Caco-2 (cell line): ENCODE measurements around the gene HOXA5. TPM values are rescaled to one million over a fixed set of nuclear protein-coding genes. Genes with fewer than 3 reads are reported as not detected.

Source experiments
- BruUV-seq: library from RNA; stranded (reverse); fragments of 400-500 nt; replicated peaks from 2 replicates; lab custom pipeline; 2021; lab: Mats Ljungman, UMichigan
- CTCF ChIA-PET: fragments of 300-600 bp; sonication (Branson Sonifier 250); formaldehyde crosslinking; loops from one replicate; lab custom pipeline; 2022; ENCODE audit warnings: antibody characterized with exemption; lab: Charles Lee
- POLR2A ChIA-PET: fragments of 300-600 bp; sonication (Branson Sonifier 250); formaldehyde crosslinking; loops from one replicate; lab custom pipeline; 2022; ENCODE audit warnings: antibody characterized with exemption; lab: Charles Lee
- DNase-seq, 2 experiments: peaks; one replicate each; pipeline versions ENCODE4 v3.0.0 to v3.0.0-alpha.2; 2020 to 2022
- H3K27me3 ChIP-seq: replicated peaks from 2 replicates; pipeline ENCODE4 v1.6.0; 2011; ENCODE audit warnings: low read length; ENCODE audit not compliant: control insufficient read depth, insufficient read depth
- H3K36me3 ChIP-seq: 2 replicates; pipeline ENCODE4 v1.5.1; 2011; ENCODE audit warnings: low read length; ENCODE audit not compliant: control insufficient read depth, insufficient read depth
- H3K4me1 ChIP-seq: fragments of 250-450 bp; sonication (Bioruptor Pico); 2 replicates; pipeline ENCODE4 v1.5.1; 2020; ENCODE audit warnings: mild to moderate bottlenecking
- H3K4me3 ChIP-seq: 2 replicates; pipeline ENCODE4 v1.5.1; 2011; ENCODE audit warnings: low read depth, mild to moderate bottlenecking, control low read depth, low read length
- H3K9me3 ChIP-seq: fragments of 250-450 bp; sonication (Bioruptor Pico); 2 replicates; pipeline ENCODE4 v1.5.1; 2020; ENCODE audit warnings: mild to moderate bottlenecking, moderate library complexity
- H3K27ac Mint-ChIP-seq: one replicate; pipeline ENCODE4 v1.8.0; 2022; ENCODE audit warnings: mixed read lengths; ENCODE audit not compliant: unreplicated experiment
- H3K27me3 Mint-ChIP-seq: one replicate; pipeline ENCODE4 v1.8.0; 2022; ENCODE audit warnings: mixed read lengths; ENCODE audit not compliant: insufficient read depth, unreplicated experiment
- H3K36me3 Mint-ChIP-seq: one replicate; pipeline ENCODE4 v1.8.0; 2022; ENCODE audit warnings: mild to moderate bottlenecking, mixed read lengths; ENCODE audit not compliant: insufficient read depth, unreplicated experiment
- H3K4me1 Mint-ChIP-seq: one replicate; pipeline ENCODE4 v1.8.0; 2022; ENCODE audit warnings: low read depth, mixed read lengths; ENCODE audit not compliant: unreplicated experiment
- H3K4me3 Mint-ChIP-seq: one replicate; pipeline ENCODE4 v1.8.0; 2022; ENCODE audit warnings: mild to moderate bottlenecking, moderate library complexity, mixed read lengths; ENCODE audit not compliant: unreplicated experiment
- H3K9me3 Mint-ChIP-seq: one replicate; pipeline ENCODE4 v1.8.0; 2022; ENCODE audit warnings: mixed read lengths; ENCODE audit not compliant: unreplicated experiment
- CTCF ChIP-seq, 2 experiments: fragments of 200-600 bp in 1 of 2; IDR thresholded peaks; 1 replicate in 1 of 2; 2 replicates in 1 of 2; pipeline versions ENCODE4 v1.5.1 to v1.8.0; 2011 to 2022; ENCODE audit warnings: antibody characterized with exemption in 1 of 2, control low read depth in 1 of 2, inconsistent platforms in 1 of 2, low read depth in 1 of 2, low read length in 1 of 2, mild to moderate bottlenecking in 1 of 2, moderate library complexity in 1 of 2; ENCODE audit not compliant: insufficient read depth in 1 of 2, severe bottlenecking in 1 of 2, unreplicated experiment in 1 of 2
- intact Hi-C: fragments of 100-400 bp; cut with micrococcal nuclease; formaldehyde crosslinking; loops from one replicate; pipeline ENCODE4 v1.10.0; 2022; ENCODE audit not compliant: unreplicated experiment
- microRNA-seq: library from miRNA; unstranded; fragments of <30 nt; microRNA quantifications from one replicate; pipeline ENCODE4 v1.2.0, GENCODE V29; 2022
- total RNA-seq: library from RNA; stranded (reverse); gene quantifications from 2 replicates; pipeline ENCODE4 v1.2.3, GENCODE V29; 2022

Gene HOXA5
- total RNA-seq, 1 experiment from 2014 or later = 4.9 TPM

- Mint-ChIP-seq H3K4me1 (peaks cover 44% of the 10 kb centered on the region), H3K27me3 (no peaks in the 10 kb centered on the region), H3K9me3 (no peaks in the 10 kb centered on the region), H3K36me3 (peaks cover 8% of the 10 kb centered on the region), H3K4me3 (no peak overlapping the region), H3K27ac (no peak overlapping the region)
- TF ChIP-seq CTCF (IDR thresholded peaks at IDR 0.05; ENCODE audit: insufficient read depth in 1 of 2, low read depth in 1 of 2, low read length in 1 of 2, severe bottlenecking in 1 of 2, unreplicated experiment in 1 of 2) = no peak
- Histone ChIP-seq H3K27me3 (no peaks in the 10 kb centered on the region), H3K36me3 (no peaks in the 10 kb centered on the region), H3K4me3 (no peak overlapping the region), H3K4me1 (peaks cover 7% of the 10 kb centered on the region; the same call in 1 of the 2 replicates), H3K9me3 (no peaks in the 10 kb centered on the region)
- CTCF ChIA-PET = no interaction called here
- intact Hi-C loops = no loop called here
- no peak for DNase-seq
- POLR2A ChIA-PET = no interaction called here
- BruUV-seq = no TSS peak
These were observed 51.3 kb downstream of the HOXA5 start for GRCh38 chr7:27091941-27092818.

GRCh38 chr7:27091105-27091504 is 52.4 kb downstream of the HOXA5 start:
- Histone ChIP-seq H3K27me3 (no peaks in the 10 kb centered on the region), H3K4me3 (no peak overlapping the region), H3K4me1 (peaks cover 7% of the 10 kb centered on the region; the same call in 1 of the 2 replicates), H3K36me3 (no peaks in the 10 kb centered on the region), H3K9me3 (no peaks in the 10 kb centered on the region)
- H3K27me3 Mint-ChIP-seq = no peaks in the 10 kb centered on the region
- ChIA-PET CTCF (interaction anchor here (0.6 kb wide), 1 partner anchor 236 kb away, joined by 3 read pairs; no protein-coding TSS in a partner anchor), POLR2A (no interaction called here)
- H3K9me3 Mint-ChIP-seq = no peaks in the 10 kb centered on the region
- H3K36me3 Mint-ChIP-seq = peaks cover 8% of the 10 kb centered on the region
- TF ChIP-seq CTCF (IDR thresholded peaks at IDR 0.05; ENCODE audit: insufficient read depth in 1 of 2, low read depth in 1 of 2, low read length in 1 of 2, severe bottlenecking in 1 of 2, unreplicated experiment in 1 of 2) = no peak
- BruUV-seq = no TSS peak
- peaks cover 42% of the 10 kb centered on the region for H3K4me1 Mint-ChIP-seq
- H3K4me3 Mint-ChIP-seq = no peak overlapping the region
- no peak overlapping the region for H3K27ac Mint-ChIP-seq
- intact Hi-C loops = no loop called here
- DNase-seq = no peak

Small RNA genes within 50 kb of the gene (microRNA-seq; reads per million reads assigned to microRNA genes)
- 1,116 reads per million, percentile 88 among the genes with 10 or more reads in this experiment for gene MIR196B

Other genes with a start within 250 kb of the HOXA5 start
- 18.5 and 18.8 TPM in 2 replicates for gene HOXA1, start 47.7 kb downstream of the HOXA5 start, total RNA-seq
- 1.5 and 1.8 TPM in 2 replicates for gene HOXA2, start 41.0 kb downstream of the HOXA5 start, total RNA-seq
- gene HOXA4, start 12.9 kb downstream of the HOXA5 start, total RNA-seq = 4.8 and 5.5 TPM in 2 replicates
- 5.6 and 8.1 TPM in 2 replicates for gene HOXA6, start 4.1 kb upstream of the HOXA5 start, total RNA-seq
- 19.9 and 22.6 TPM in 2 replicates for gene HOXA3, start 8.9 kb upstream of the HOXA5 start, total RNA-seq
- gene HOXA7, start 13.0 kb upstream of the HOXA5 start, total RNA-seq = 19.7 and 19.9 TPM in 2 replicates
- gene HOXA9, start 21.9 kb upstream of the HOXA5 start, total RNA-seq = 14.4 and 16.7 TPM in 2 replicates
- 7.8 and 9.5 TPM in 2 replicates for gene HOXA10, start 30.6 kb upstream of the HOXA5 start, total RNA-seq
- 0.53 and 0.73 TPM in 2 replicates for gene HOXA11, start 41.6 kb upstream of the HOXA5 start, total RNA-seq
- gene HOXA13, start 56.4 kb upstream of the HOXA5 start, total RNA-seq = 0.68 and 1.3 TPM in 2 replicates
- gene EVX1, start 99.1 kb upstream of the HOXA5 start, total RNA-seq = not detected in 2 replicates